HepG2 (cell line): ENCODE data around the gene HIPK3. TPM values are rescaled to one million over a fixed set of nuclear protein-coding genes. Genes with fewer than 3 reads are reported as not detected.

Experiments used
- ATAC-seq: fragments of 200-7000 bp; cut with Tn5 transposase; 3 replicates; pipeline ENCODE4 v1.9.1; 2020; ENCODE audit warnings: mild to moderate bottlenecking, moderate library complexity
- BruUV-seq: library from RNA; stranded (reverse); fragments of 400-500 nt; replicated peaks from 2 replicates; lab custom pipeline; 2021; lab: Mats Ljungman, UMichigan
- CTCF ChIA-PET: fragments of 300-600 bp; formaldehyde crosslinking; extraction: SDS; loops from one replicate; lab custom pipeline; 2021; ENCODE audit warnings: low total read pairs, inconsistent platforms, low intra/inter-chr PET ratio; lab: Yijun Ruan, JAX
- POLR2A ChIA-PET: fragments of 350-600 bp; sonication (Branson Sonifier 250); formaldehyde crosslinking; loops from one replicate; lab custom pipeline; 2020; ENCODE audit warnings: antibody characterized with exemption, inconsistent platforms; lab: Yijun Ruan, JAX
- DNase-seq: peaks from one replicate; pipeline ENCODE4 v3.0.0-alpha.2; 2015; ENCODE audit warnings: low spot score
- FAIRE-seq: peaks from 3 replicates; lab custom pipeline; 2011; peaks lifted over from hg19 to GRCh38; lab: Jason Lieb, UNC
- H2AFZ ChIP-seq: one replicate; pipeline ENCODE4 v1.6.1; 2011; ENCODE audit warnings: low read length, inconsistent platforms
- H3K27ac ChIP-seq: fragments of 300-600 bp; 3 replicates; pipeline ENCODE4 v1.8.0; 2011; ENCODE audit warnings: mixed run types, mild to moderate bottlenecking, mixed read lengths, low read length, inconsistent platforms; ENCODE audit not compliant: insufficient read depth; ENCODE audit errors: extremely low read length
- H3K27me3 ChIP-seq, 2 experiments: fragments of 200-600 bp in 1 of 2; 2 replicates in 1 of 2; 3 replicates in 1 of 2; pipeline versions ENCODE4 v1.6.0 to v1.8.0; 2011; ENCODE audit warnings: low read length in 2 of 2, mild to moderate bottlenecking in 2 of 2, moderate library complexity in 2 of 2, inconsistent platforms in 1 of 2; ENCODE audit not compliant: insufficient read depth in 2 of 2, control insufficient read depth in 1 of 2
- H3K36me3 ChIP-seq, 2 experiments: fragments of 200-600 bp in 1 of 2; replicated peaks in 1 of 2; 2 replicates in 1 of 2; 3 replicates in 1 of 2; pipeline versions ENCODE4 v1.5.1 to v1.8.0; 2011; ENCODE audit warnings: low read length in 2 of 2, inconsistent platforms in 1 of 2; ENCODE audit not compliant: insufficient read depth in 2 of 2, control insufficient read depth in 1 of 2
- H3K4me1 ChIP-seq: 2 replicates; pipeline ENCODE4 v1.5.1; 2012; ENCODE audit warnings: low read length, inconsistent platforms; ENCODE audit not compliant: insufficient read depth
- H3K4me2 ChIP-seq: 2 replicates; pipeline ENCODE4 v1.6.0; 2011; ENCODE audit warnings: low read depth, low read length, inconsistent platforms
- H3K4me3 ChIP-seq, 3 experiments: fragments of 200-600 bp in 1 of 3; sonication (generic), shearing (Covaris generic) in 1 of 3; replicated peaks in 1 of 3; 2 replicates each; pipeline ENCODE4 v1.5.1; 2011 to 2016; ENCODE audit warnings: low read length in 3 of 3, inconsistent platforms in 2 of 3, low read depth in 2 of 3, mild to moderate bottlenecking in 2 of 3, control low read depth in 1 of 3, mixed read lengths in 1 of 3; ENCODE audit not compliant: insufficient read depth in 1 of 3
- H3K79me2 ChIP-seq: one replicate; pipeline ENCODE4 v1.6.1; 2011; ENCODE audit warnings: low read length, inconsistent platforms; ENCODE audit not compliant: insufficient read depth
- H3K9ac ChIP-seq: 2 replicates; pipeline ENCODE4 v1.6.0; 2011; ENCODE audit warnings: mild to moderate bottlenecking, low read depth, low read length, inconsistent platforms; ENCODE audit not compliant: insufficient read depth
- H3K9me3 ChIP-seq: 2 replicates; pipeline ENCODE4 v1.5.1; 2012; ENCODE audit warnings: mild to moderate bottlenecking, low read length
- H4K20me1 ChIP-seq: 2 replicates; pipeline ENCODE4 v1.6.0; 2011; ENCODE audit warnings: inconsistent platforms, mild to moderate bottlenecking, low read length, moderate library complexity; ENCODE audit not compliant: insufficient read depth
- ASH2L ChIP-seq: fragments of 300-600, 200-600 bp; sonication (generic); IDR thresholded peaks from 2 replicates; pipeline ENCODE4 v1.7.0; 2017; ENCODE audit warnings: low read depth, mild to moderate bottlenecking, moderate library complexity, mixed read lengths, low read length; ENCODE audit not compliant: insufficient read length
- HOXA7 ChIP-seq: sonication (generic); formaldehyde crosslinking; IDR thresholded peaks from 2 replicates; pipeline ENCODE4 v1.8.1; 2022; ENCODE audit warnings: mild to moderate bottlenecking, missing genetic modification reagents, moderate library complexity
- IRX3 ChIP-seq: sonication (generic); formaldehyde crosslinking; IDR thresholded peaks from 2 replicates; pipeline ENCODE4 v1.8.1; 2023; ENCODE audit warnings: mild to moderate bottlenecking, low read depth, missing genetic modification reagents, borderline replicate concordance
- PPARG ChIP-seq: conservative IDR thresholded peaks from 2 replicates; pipeline ENCODE4 v1.6.1; 2016; ENCODE audit warnings: missing biosample characterization, missing genetic modification reagents
- ZNF205 ChIP-seq: IDR thresholded peaks from 2 replicates; pipeline ENCODE4 v1.6.1; 2018; ENCODE audit warnings: missing biosample characterization, missing genetic modification reagents
- WGBS: methylation state at CpG from one replicate; pipeline ENCODE4 v1.1.6; 2017; ENCODE audit warnings: low lambda C conversion rate; 5-methylcytosine and 5-hydroxymethylcytosine counted together
- in situ Hi-C: cut with HindIII; loops from 2 replicates; pipeline ENCODE4 v1.10.0; 2017; ENCODE audit warnings: low pct_unique_long_range_greater_than_20kb; ENCODE audit not compliant: extremely low pct_ligation_motif_present
- intact Hi-C: fragments of 100-400 bp; cut with micrococcal nuclease; formaldehyde crosslinking; loops from one replicate; pipeline ENCODE4 v1.10.0; 2022; ENCODE audit not compliant: unreplicated experiment
- polyA plus RNA-seq, 8 experiments: library from polyadenylated mRNA; depleted of rRNA in 3 of 8; stranded (reverse) in 7 of 8; unstranded in 1 of 8; fragments of >200 nt; fragmentation: Illumina TruSeq in 4 of 8; extraction: Trizol in 4 of 8; gene quantifications; 2 replicates each; pipeline versions ENCODE4 v1.2.1 to v1.2.3, GENCODE V29; 2011 to 2016; ENCODE audit warnings: low read depth in 4 of 8, missing spikeins in 1 of 8, mixed read lengths in 1 of 8; ENCODE audit not compliant: insufficient read depth in 1 of 8
- total RNA-seq, 5 experiments: library from RNA; depleted of rRNA; stranded (reverse); fragments of >200 nt; fragmentation: Illumina TruSeq; extraction: Trizol; gene quantifications; 2 replicates each; pipeline ENCODE4 v1.2.3, GENCODE V29; 2016; ENCODE audit warnings: low read depth in 1 of 5
- TF ChIP-seq, protein P1 (sequence below), 2 experiments: sonication (generic) in 1 of 2; formaldehyde crosslinking in 1 of 2; IDR thresholded peaks; 2 replicates each; pipeline versions ENCODE4 v1.4.0 to v1.6.1; 2016 to 2020; ENCODE audit warnings: borderline replicate concordance in 1 of 2, low read depth in 1 of 2, mild to moderate bottlenecking in 1 of 2, missing genetic modification reagents in 1 of 2

HIPK3 gene
- total and polyA plus RNA-seq, 2 of the 13 experiments (the other 11 are each of a cell fraction or from before 2014, with no cell fraction given): 20.5 to 44.3 TPM

GRCh38 chr11:33325451-33325850, 68.3 kb downstream of the HIPK3 start:
- BruUV-seq: no TSS peak
- no peak for TF ChIP-seq ASH2L
- TF ChIP-seq PPARG: no peak
- no peak for TF ChIP-seq ZNF205 (CRISPR knock-in tag)
- TF ChIP-seq, protein P1, sequence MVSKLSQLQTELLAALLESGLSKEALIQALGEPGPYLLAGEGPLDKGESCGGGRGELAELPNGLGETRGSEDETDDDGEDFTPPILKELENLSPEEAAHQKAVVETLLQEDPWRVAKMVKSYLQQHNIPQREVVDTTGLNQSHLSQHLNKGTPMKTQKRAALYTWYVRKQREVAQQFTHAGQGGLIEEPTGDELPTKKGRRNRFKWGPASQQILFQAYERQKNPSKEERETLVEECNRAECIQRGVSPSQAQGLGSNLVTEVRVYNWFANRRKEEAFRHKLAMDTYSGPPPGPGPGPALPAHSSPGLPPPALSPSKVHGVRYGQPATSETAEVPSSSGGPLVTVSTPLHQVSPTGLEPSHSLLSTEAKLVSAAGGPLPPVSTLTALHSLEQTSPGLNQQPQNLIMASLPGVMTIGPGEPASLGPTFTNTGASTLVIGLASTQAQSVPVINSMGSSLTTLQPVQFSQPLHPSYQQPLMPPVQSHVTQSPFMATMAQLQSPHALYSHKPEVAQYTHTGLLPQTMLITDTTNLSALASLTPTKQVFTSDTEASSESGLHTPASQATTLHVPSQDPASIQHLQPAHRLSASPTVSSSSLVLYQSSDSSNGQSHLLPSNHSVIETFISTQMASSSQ (IDR thresholded peaks at IDR 0.05; ENCODE audit: low read depth): no peak
- TF ChIP-seq, protein P1 (CRISPR knock-in tag; IDR thresholded peaks at IDR 0.05; ENCODE audit: borderline replicate concordance): no peak
- TF ChIP-seq IRX3 (CRISPR knock-in tag): no peak
- TF ChIP-seq HOXA7 (CRISPR knock-in tag): no peak
- no peak overlapping the region for H3K27ac ChIP-seq
- H3K79me2 ChIP-seq: peaks cover 29% of the 10 kb centered on the region
- ATAC-seq (no peak), DNase-seq (no peak), FAIRE-seq (no peak)
- no peak overlapping the region for H3K4me2 ChIP-seq
- H3K36me3 ChIP-seq: no peaks in the 10 kb centered on the region
- H3K9ac ChIP-seq: no peak overlapping the region
- ChIA-PET POLR2A (no interaction called here), CTCF (no interaction called here)
- H4K20me1 ChIP-seq: peaks cover 7% of the 10 kb centered on the region; the same call in 1 of the 2 replicates
- H3K9me3 ChIP-seq: no peaks in the 10 kb centered on the region
- no peaks in the 10 kb centered on the region for H3K4me1 ChIP-seq
- H3K4me3 ChIP-seq: no peak overlapping the region
- H3K27me3 ChIP-seq: no peaks in the 10 kb centered on the region
- intact Hi-C loops: loop anchor here (5.0 kb wide), 2 partner anchors 68 to 363 kb away; partner anchors contain the start of gene HIPK3
- WGBS: 97% methylated on average over 5 of the region's 5 CpGs
- in situ Hi-C loops: no loop called here
- no peak overlapping the region for H2AFZ ChIP-seq
